K562 (cell line): ENCODE measurements around the gene DYNLT3. TPM values are rescaled to one million over a fixed set of nuclear protein-coding genes. Genes with fewer than 3 reads are reported as not detected.

Experiments
- ATAC-seq: fragments of 200-7000 bp; cut with Tn5 transposase; 3 replicates; pipeline ENCODE4 v1.9.1; 2020; ENCODE audit warnings: moderate library complexity
- BruUV-seq: library from RNA; stranded (reverse); fragments of 400-500 nt; replicated peaks from 2 replicates; lab custom pipeline; 2021; lab: Mats Ljungman, UMichigan
- CTCF ChIA-PET: fragments of 300-600 bp; formaldehyde crosslinking; extraction: SDS; loops from one replicate; lab custom pipeline; 2021; ENCODE audit warnings: low intra/inter-chr PET ratio; lab: Yijun Ruan, JAX
- POLR2A ChIA-PET: fragments of 300-600, 350-650 bp; sonication (Branson Sonifier 250); formaldehyde crosslinking; extraction: SDS; loops from one replicate; lab custom pipeline; 2021; ENCODE audit warnings: antibody characterized with exemption, inconsistent platforms; lab: Yijun Ruan, JAX
- DNase-seq, 4 experiments: peaks; one replicate each; pipeline versions ENCODE4 v3.0.0 to v3.0.0-alpha.2; 2011 to 2018; ENCODE audit warnings: low spot score in 3 of 4, mixed read lengths in 3 of 4; ENCODE audit errors: extremely low read depth in 1 of 4
- FAIRE-seq: peaks from 2 replicates; lab custom pipeline; 2011; peaks lifted over from hg19 to GRCh38; lab: Jason Lieb, UNC
- H2AFZ ChIP-seq: 2 replicates; pipeline ENCODE4 v1.6.0; 2011; ENCODE audit warnings: low read depth, low read length, control low read depth, inconsistent platforms
- H3K27ac ChIP-seq: fragments of 200-600 bp; 3 replicates; pipeline ENCODE4 v1.8.0; 2011; ENCODE audit warnings: low read depth, mild to moderate bottlenecking, control low read depth, inconsistent platforms, low read length, moderate library complexity, mixed read lengths; ENCODE audit errors: extremely low read depth
- H3K27me3 ChIP-seq, 2 experiments: fragments of 300-600 bp in 1 of 2; 2 replicates in 1 of 2; 3 replicates in 1 of 2; pipeline versions ENCODE4 v1.6.0 to v1.8.0; 2011; ENCODE audit warnings: inconsistent platforms in 2 of 2, low read length in 2 of 2, mild to moderate bottlenecking in 1 of 2, mixed read lengths in 1 of 2, moderate library complexity in 1 of 2; ENCODE audit not compliant: control insufficient read depth in 2 of 2, insufficient read depth in 2 of 2
- H3K36me3 ChIP-seq: fragments of 300-600 bp; 3 replicates; pipeline ENCODE4 v1.8.0; 2011; ENCODE audit warnings: mild to moderate bottlenecking, low read length, inconsistent platforms; ENCODE audit not compliant: control insufficient read depth, insufficient read depth
- H3K4me1 ChIP-seq, 2 experiments: fragments of 200-600 bp in 1 of 2; replicated peaks in 1 of 2; 2 replicates in 1 of 2; 3 replicates in 1 of 2; pipeline versions ENCODE4 v1.5.1 to v1.8.0; 2011; ENCODE audit warnings: inconsistent platforms in 2 of 2, low read length in 2 of 2, mild to moderate bottlenecking in 1 of 2, mixed read lengths in 1 of 2, moderate library complexity in 1 of 2; ENCODE audit not compliant: control insufficient read depth in 2 of 2, insufficient read depth in 2 of 2
- H3K4me2 ChIP-seq: 2 replicates; pipeline ENCODE4 v1.6.1; 2011; ENCODE audit warnings: low read length, control low read depth, inconsistent platforms, mixed read lengths; ENCODE audit not compliant: insufficient read depth
- H3K4me3 ChIP-seq: fragments of 200-600 bp; sonication (generic), shearing (Covaris generic); 2 replicates; pipeline ENCODE4 v1.5.1; 2016; ENCODE audit warnings: control low read depth, inconsistent platforms
- H3K79me2 ChIP-seq: fragments of 200-600 bp; 3 replicates; pipeline ENCODE4 v1.8.0; 2011; ENCODE audit warnings: low read length, inconsistent platforms; ENCODE audit not compliant: control insufficient read depth, insufficient read depth
- H3K9ac ChIP-seq, 2 experiments: 2 replicates each; pipeline versions ENCODE4 v1.6.0 to v1.6.1; 2011; ENCODE audit warnings: low read depth in 2 of 2, low read length in 2 of 2, control low read depth in 1 of 2, inconsistent platforms in 1 of 2, mild to moderate bottlenecking in 1 of 2, mixed read lengths in 1 of 2; ENCODE audit not compliant: insufficient read depth in 1 of 2
- H3K9me1 ChIP-seq: one replicate; pipeline ENCODE4 v1.6.0; 2011; ENCODE audit warnings: inconsistent platforms, mild to moderate bottlenecking, low read length, moderate library complexity; ENCODE audit not compliant: control insufficient read depth, insufficient read depth
- H3K9me3 ChIP-seq: replicated peaks from 2 replicates; pipeline ENCODE4 v1.5.1; 2011; ENCODE audit warnings: low read depth, low read length, inconsistent platforms; ENCODE audit not compliant: control insufficient read depth, insufficient read depth
- H4K20me1 ChIP-seq: replicated peaks from 2 replicates; pipeline ENCODE4 v1.6.1; 2011; ENCODE audit warnings: low read length, inconsistent platforms, mixed read lengths; ENCODE audit not compliant: control insufficient read depth, insufficient read depth
- POLR3A ChIP-seq: IDR thresholded peaks from 2 replicates; pipeline ENCODE4 v1.6.1; 2011; ENCODE audit warnings: borderline replicate concordance, mild to moderate bottlenecking, moderate library complexity; ENCODE audit not compliant: insufficient read length, insufficient read depth; ENCODE audit errors: extremely low read depth
- SMARCE1 ChIP-seq: fragments of 450-650 bp; IDR thresholded peaks from 2 replicates; pipeline ENCODE4 v1.7.1; 2016; ENCODE audit warnings: mild to moderate bottlenecking
- U2AF1 ChIP-seq: fragments of 200-400 bp; formaldehyde crosslinking; optimal IDR thresholded peaks from 2 replicates; pipeline ENCODE3; 2017; ENCODE audit warnings: mild to moderate bottlenecking, low read depth, low read length, moderate library complexity
- ZFPM2 ChIP-seq: fragments of 250-450 bp; sonication (Bioruptor Pico); IDR thresholded peaks from 2 replicates; pipeline ENCODE4 v1.5.1; 2022; ENCODE audit warnings: mild to moderate bottlenecking
- WGBS: fragments of 100-300 bp; shearing (Covaris generic); methylation state at CpG from one replicate; pipeline ENCODE4 v1.1.6; 2016; ENCODE audit warnings: low coverage, mixed read lengths; ENCODE audit not compliant: insufficient coverage; ENCODE audit errors: missing lambda C conversion rate; 5-methylcytosine and 5-hydroxymethylcytosine counted together
- in situ Hi-C: fragments of 300-500 bp; cut with MboI; formaldehyde crosslinking; loops from 4 replicates; pipeline ENCODE4 v1.15.0; 2018; ENCODE audit warnings: inconsistent platforms, mixed read lengths
- intact Hi-C: fragments of 100-400 bp; cut with micrococcal nuclease; formaldehyde crosslinking; loops from 2 replicates; pipeline ENCODE4 v1.14.2; 2022
- polyA plus RNA-seq, 8 experiments: library from polyadenylated mRNA; depleted of rRNA in 4 of 8; stranded (reverse) in 5 of 8; unstranded in 3 of 8; fragments of >200 nt; fragmentation: Nextera tagmentation in 2 of 8; fragmentation: Illumina TruSeq in 1 of 8; extraction: Ambion mirVana in 2 of 8; extraction: Trizol in 1 of 8; gene quantifications; 2 replicates each; pipeline versions ENCODE4 v1.2.1 to v1.2.3, GENCODE V29; 2011 to 2014; ENCODE audit warnings: inconsistent platforms in 1 of 8, missing spikeins in 1 of 8
- total RNA-seq, 7 experiments: library from RNA; depleted of rRNA in 6 of 7; stranded (reverse); fragments of >200 nt in 6 of 7; fragmentation: Illumina TruSeq in 2 of 7; extraction: Trizol in 2 of 7; gene quantifications; 2 replicates each; pipeline versions ENCODE4 v1.2.1 to v1.2.3, GENCODE V29; 2011 to 2021; ENCODE audit warnings: low replicate concordance in 1 of 7
- TF ChIP-seq, protein P1 (sequence below): fragments of 250-450 bp; sonication (Bioruptor Pico); IDR thresholded peaks from 2 replicates; pipeline ENCODE4 v1.9.0; 2021; ENCODE audit warnings: mild to moderate bottlenecking, inconsistent platforms
- TF ChIP-seq, protein P2 (sequence below): fragments of 200-800 bp; sonication (Bioruptor generic); IDR thresholded peaks from 2 replicates; pipeline ENCODE4 v1.6.1; 2016; ENCODE audit warnings: missing genetic modification characterization, missing compliant biosample characterization
- TF ChIP-seq, protein P3 (sequence below): sonication (generic); formaldehyde crosslinking; IDR thresholded peaks from 2 replicates; pipeline ENCODE4 v1.8.1; 2023; ENCODE audit warnings: mild to moderate bottlenecking, missing genetic modification reagents

DYNLT3 gene
- total and polyA plus RNA-seq, 9 of the 15 experiments (the other 6 are each of a cell fraction or from before 2014, with no cell fraction given), result 4.5 to 17.5 (median 8.3) TPM

DNA sequence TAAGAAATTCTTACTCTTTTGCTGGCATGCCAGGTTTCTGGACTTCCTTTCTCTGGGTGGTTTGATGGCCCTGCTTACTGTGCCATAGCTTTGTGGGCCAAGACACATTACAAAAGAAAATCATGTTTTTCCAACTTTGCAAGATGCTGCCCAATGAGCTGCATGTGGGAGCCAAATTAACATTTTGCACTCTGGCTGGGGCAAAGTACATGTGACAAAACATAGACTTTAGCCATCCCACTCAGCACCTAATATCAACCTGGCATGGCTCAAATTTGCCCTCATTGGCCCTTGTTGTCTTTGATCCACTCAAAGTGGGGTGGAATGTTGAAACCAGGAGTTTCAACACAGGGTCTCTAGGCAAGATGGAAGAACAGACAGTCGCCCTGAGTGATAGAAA is 40.0 kb upstream of the DYNLT3 start:
- BruUV-seq, result no TSS peak
- Histone ChIP-seq H3K4me1 (no peaks in the 10 kb centered on the region), H3K27me3 (no peaks in the 10 kb centered on the region), H2AFZ (no peak overlapping the region), H3K9ac (no peak overlapping the region), H3K4me3 (no peak overlapping the region), H4K20me1 (no peaks in the 10 kb centered on the region), H3K9me3 (no peaks in the 10 kb centered on the region), H3K27ac (no peak overlapping the region), H3K79me2 (no peaks in the 10 kb centered on the region), H3K4me2 (no peak overlapping the region), H3K36me3 (no peaks in the 10 kb centered on the region), H3K9me1 (no peaks in the 10 kb centered on the region)
- TF ChIP-seq POLR3A, result no peak
- no peak for TF ChIP-seq ZFPM2 (CRISPR knock-in tag)
- TF ChIP-seq, protein P1, sequence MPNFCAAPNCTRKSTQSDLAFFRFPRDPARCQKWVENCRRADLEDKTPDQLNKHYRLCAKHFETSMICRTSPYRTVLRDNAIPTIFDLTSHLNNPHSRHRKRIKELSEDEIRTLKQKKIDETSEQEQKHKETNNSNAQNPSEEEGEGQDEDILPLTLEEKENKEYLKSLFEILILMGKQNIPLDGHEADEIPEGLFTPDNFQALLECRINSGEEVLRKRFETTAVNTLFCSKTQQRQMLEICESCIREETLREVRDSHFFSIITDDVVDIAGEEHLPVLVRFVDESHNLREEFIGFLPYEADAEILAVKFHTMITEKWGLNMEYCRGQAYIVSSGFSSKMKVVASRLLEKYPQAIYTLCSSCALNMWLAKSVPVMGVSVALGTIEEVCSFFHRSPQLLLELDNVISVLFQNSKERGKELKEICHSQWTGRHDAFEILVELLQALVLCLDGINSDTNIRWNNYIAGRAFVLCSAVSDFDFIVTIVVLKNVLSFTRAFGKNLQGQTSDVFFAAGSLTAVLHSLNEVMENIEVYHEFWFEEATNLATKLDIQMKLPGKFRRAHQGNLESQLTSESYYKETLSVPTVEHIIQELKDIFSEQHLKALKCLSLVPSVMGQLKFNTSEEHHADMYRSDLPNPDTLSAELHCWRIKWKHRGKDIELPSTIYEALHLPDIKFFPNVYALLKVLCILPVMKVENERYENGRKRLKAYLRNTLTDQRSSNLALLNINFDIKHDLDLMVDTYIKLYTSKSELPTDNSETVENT, result no peak
- TF ChIP-seq SMARCE1, result no peak
- TF ChIP-seq, protein P2, sequence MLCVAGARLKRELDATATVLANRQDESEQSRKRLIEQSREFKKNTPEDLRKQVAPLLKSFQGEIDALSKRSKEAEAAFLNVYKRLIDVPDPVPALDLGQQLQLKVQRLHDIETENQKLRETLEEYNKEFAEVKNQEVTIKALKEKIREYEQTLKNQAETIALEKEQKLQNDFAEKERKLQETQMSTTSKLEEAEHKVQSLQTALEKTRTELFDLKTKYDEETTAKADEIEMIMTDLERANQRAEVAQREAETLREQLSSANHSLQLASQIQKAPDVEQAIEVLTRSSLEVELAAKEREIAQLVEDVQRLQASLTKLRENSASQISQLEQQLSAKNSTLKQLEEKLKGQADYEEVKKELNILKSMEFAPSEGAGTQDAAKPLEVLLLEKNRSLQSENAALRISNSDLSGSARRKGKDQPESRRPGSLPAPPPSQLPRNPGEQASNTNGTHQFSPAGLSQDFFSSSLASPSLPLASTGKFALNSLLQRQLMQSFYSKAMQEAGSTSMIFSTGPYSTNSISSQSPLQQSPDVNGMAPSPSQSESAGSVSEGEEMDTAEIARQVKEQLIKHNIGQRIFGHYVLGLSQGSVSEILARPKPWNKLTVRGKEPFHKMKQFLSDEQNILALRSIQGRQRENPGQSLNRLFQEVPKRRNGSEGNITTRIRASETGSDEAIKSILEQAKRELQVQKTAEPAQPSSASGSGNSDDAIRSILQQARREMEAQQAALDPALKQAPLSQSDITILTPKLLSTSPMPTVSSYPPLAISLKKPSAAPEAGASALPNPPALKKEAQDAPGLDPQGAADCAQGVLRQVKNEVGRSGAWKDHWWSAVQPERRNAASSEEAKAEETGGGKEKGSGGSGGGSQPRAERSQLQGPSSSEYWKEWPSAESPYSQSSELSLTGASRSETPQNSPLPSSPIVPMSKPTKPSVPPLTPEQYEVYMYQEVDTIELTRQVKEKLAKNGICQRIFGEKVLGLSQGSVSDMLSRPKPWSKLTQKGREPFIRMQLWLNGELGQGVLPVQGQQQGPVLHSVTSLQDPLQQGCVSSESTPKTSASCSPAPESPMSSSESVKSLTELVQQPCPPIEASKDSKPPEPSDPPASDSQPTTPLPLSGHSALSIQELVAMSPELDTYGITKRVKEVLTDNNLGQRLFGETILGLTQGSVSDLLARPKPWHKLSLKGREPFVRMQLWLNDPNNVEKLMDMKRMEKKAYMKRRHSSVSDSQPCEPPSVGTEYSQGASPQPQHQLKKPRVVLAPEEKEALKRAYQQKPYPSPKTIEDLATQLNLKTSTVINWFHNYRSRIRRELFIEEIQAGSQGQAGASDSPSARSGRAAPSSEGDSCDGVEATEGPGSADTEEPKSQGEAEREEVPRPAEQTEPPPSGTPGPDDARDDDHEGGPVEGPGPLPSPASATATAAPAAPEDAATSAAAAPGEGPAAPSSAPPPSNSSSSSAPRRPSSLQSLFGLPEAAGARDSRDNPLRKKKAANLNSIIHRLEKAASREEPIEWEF, result no peak
- TF ChIP-seq, protein P3, sequence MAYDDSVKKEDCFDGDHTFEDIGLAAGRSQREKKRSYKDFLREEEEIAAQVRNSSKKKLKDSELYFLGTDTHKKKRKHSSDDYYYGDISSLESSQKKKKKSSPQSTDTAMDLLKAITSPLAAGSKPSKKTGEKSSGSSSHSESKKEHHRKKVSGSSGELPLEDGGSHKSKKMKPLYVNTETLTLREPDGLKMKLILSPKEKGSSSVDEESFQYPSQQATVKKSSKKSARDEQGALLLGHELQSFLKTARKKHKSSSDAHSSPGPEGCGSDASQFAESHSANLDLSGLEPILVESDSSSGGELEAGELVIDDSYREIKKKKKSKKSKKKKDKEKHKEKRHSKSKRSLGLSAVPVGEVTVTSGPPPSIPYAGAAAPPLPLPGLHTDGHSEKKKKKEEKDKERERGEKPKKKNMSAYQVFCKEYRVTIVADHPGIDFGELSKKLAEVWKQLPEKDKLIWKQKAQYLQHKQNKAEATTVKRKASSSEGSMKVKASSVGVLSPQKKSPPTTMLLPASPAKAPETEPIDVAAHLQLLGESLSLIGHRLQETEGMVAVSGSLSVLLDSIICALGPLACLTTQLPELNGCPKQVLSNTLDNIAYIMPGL, result no peak
- TF ChIP-seq U2AF1, result no peak
- DNase-seq (no peak), ATAC-seq (no peak), FAIRE-seq (no peak)
- intact Hi-C loops, result no loop called here
- ChIA-PET POLR2A (interaction anchor here (0.8 to 1.4 kb wide), 2 partner anchors 13 to 276 kb away, joined by 3 to 4 read pairs; no protein-coding TSS in a partner anchor), CTCF (no interaction called here)
- WGBS, result 0% methylated on average over 1 of the region's 1 CpG
- in situ Hi-C loops, result no loop called here
